Gastroesophageal sphincter (tissue), 3 donors: ENCODE data around the gene RHBDD3.

Experiments used
- EP300 ChIP-seq: sonication (generic); formaldehyde crosslinking; IDR thresholded peaks from one replicate; pipeline ENCODE4 v1.6.1; 2017; ENCODE audit warnings: antibody characterized with exemption, mild to moderate bottlenecking
- TF ChIP-seq, protein P1 (sequence below), 4 experiments: fragments of 200-600 bp in 2 of 4; fragments of 450-650 bp in 2 of 4; sonication (generic) in 1 of 4; IDR thresholded peaks; one replicate each; pipeline ENCODE4 v1.5.1; 2017 to 2019; ENCODE audit warnings: antibody characterized with exemption in 4 of 4, mild to moderate bottlenecking in 2 of 4, moderate library complexity in 2 of 4

DNA sequence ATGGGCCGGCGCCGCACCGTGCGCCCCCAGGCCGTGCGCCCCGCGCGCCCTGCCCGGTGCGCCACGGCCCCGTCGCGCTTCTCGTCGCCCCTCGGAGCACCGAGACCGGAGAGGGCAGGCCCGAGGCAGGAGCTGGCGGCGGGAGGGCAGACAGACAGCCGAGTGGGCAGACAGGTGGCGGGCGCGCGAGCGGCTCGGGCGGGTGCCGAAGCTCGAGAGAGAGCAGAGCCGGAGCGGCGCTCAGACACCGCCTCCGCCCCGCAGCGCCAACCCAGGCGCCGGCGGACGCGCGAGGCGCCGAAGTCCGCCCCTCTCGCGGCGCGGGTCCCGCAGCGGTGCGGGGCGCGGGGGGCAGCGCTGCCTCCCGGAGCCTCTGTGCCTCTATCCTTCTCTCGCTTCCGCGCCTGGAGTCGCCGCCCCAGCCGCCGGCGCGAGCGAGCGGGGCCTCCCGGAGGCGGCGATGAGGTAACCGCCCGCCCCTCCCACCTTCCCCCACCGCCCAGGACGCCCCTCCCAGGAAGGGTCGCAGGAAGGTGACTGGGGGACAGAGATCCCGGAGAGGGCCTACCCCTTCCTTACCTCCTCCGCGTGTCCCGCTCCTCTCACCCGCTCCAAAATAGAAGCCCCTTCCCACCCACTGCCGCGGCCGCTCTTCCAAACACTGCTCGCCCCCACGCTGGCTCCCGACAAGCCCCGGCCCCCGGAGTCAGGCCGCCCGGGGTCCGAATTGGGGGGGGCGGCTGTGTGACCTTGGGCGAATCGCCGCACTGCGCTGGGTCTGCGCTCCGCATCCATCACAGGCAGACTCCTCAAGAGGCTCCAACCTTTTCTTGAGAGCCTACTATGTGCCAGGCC is 47.7 kb upstream of the RHBDD3 start, which contains the start of gene RASL10A:
- TF ChIP-seq, protein P1, sequence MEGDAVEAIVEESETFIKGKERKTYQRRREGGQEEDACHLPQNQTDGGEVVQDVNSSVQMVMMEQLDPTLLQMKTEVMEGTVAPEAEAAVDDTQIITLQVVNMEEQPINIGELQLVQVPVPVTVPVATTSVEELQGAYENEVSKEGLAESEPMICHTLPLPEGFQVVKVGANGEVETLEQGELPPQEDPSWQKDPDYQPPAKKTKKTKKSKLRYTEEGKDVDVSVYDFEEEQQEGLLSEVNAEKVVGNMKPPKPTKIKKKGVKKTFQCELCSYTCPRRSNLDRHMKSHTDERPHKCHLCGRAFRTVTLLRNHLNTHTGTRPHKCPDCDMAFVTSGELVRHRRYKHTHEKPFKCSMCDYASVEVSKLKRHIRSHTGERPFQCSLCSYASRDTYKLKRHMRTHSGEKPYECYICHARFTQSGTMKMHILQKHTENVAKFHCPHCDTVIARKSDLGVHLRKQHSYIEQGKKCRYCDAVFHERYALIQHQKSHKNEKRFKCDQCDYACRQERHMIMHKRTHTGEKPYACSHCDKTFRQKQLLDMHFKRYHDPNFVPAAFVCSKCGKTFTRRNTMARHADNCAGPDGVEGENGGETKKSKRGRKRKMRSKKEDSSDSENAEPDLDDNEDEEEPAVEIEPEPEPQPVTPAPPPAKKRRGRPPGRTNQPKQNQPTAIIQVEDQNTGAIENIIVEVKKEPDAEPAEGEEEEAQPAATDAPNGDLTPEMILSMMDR (IDR thresholded peaks at IDR 0.05): no peak
- no peak for TF ChIP-seq EP300
